GM19351 (cell line): ENCODE data around the gene EGLN3.

Experiments
- ATAC-seq: cut with Tn5 transposase; IDR thresholded peaks from one replicate; pipeline ENCODE4 v1.9.1; 2021; ENCODE audit warnings: mild to moderate bottlenecking, moderate library complexity; ENCODE audit not compliant: unreplicated experiment

EGLN3 gene

DNA sequence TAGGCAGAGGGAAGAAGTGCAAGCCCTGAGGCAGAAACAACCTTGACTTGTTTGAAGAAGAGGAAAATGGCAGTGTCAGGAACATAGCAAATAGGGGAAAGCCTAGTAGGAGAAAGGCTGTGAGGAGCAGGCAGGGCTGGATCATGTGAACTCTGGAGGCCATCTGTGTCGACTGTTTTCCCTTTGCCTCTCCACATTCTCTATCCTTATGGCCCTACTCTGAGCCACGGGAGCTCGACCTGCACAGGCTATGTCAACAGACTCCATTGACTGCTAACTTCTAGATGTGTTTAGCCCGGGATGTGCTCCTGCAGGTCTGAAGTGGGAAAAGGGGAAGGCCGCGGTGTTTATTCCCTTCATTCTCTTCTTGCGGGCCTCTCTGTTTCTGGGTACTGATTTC is 35.2 kb downstream of the EGLN3 start:
- ATAC-seq = no peak

DNA sequence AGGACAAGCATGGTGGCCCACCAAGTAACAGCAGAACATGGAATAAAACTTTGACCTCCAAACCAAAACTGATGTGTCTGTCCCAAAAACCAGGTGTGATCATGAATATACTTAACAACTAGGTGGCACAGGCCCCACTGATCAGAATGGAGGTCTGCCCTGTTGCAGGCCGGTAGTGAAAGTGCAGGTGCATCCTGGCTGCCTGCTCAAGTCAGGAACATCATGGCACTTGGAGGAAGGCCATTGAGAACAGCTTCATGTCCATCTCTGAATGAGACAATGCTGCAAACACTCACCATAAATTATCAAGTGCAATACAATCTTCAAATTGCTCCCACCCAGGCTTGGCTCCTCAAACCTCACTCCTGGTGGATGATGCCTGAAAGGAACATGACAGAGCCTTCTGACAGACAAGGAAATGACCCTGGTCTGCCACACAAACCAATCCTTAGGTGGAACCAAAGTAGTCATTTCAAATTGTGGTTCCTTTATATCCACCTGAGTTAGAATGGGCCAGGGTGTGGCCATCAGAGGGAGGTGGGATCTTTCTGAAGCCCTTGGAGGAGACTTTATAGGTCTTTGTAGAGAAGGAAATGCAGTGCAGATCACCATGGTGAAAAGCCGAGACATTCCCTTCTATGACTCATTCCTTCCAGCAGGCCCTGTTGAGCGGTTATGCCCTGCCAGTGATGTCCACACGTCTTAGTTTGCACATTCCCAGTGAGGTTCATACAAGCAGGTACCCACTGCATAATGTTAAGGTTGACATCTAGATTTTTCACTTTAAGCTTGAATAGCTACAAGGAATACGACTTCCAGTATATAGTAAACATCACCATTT is 36.0 kb downstream of the EGLN3 start:
- no peak for ATAC-seq

DNA sequence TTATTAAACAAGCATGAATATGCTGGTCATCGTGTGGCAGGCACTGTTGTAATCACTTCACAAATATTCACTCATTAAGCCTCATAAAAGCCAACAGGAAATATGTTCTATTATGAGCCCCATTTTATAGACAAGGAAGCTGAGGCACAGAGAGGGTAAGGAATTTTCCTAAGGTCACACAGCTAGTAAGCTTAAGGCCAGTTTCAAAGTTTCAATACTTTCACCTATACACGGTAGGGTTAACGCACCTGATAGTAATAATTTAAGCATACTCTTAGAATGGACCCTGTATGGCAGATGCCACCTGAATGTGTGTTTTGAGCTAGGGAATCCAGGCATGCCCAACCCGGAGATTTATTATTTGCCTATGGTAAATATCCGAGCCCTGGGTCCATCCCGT is 39.8 kb downstream of the EGLN3 start:
- no peak for ATAC-seq

DNA sequence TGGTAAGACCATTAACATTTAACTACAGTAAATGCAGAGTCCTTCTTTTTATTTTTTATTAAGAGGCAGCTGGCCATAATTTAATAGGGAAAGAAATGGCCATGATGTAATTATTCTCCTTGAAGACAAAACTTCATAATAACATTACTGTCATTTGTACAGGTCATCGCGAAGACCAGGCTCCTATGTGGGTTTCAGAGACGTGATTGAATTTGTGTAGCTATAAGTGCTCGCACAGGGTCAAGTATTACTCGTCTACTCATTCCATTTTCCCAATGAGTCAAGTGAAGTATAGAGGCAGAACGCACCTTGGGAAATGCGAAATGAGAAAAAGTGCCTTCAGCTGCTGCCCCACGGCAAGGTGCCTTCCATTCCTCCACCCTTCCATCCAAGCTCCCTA is 40.4 kb downstream of the EGLN3 start:
- ATAC-seq = no peak

DNA sequence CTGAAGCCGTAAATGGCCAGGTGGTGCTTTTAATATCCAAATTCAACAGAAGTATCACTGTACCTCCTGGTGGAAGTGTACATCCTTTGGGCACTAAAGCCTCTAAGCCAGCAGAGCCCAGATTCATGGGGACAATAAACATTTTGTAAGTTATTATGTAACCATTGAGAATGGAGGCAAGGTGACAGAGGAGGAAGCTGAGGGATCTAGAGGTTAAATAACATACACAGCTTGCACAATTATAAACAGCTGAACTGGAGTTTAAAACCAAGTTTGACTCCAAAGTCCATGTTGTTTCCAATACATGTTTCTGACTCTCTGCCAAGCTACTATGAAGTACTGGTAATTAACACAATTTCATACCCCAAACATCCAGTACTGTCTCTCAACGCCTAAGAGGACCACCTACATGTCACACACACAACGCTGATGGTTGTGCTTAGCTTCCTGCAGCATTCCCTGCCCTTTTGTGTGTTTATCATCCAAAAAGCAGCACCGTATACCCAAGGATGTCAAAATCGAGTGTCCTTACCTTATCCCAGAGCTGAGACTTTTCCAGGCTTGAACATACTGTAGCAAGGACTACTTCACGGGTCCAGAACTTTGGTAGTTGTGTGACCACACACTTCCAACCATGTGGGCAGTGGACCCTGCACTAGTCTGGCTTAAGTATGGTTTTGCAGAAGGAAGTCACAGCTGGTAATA is 41.3 kb downstream of the EGLN3 start:
- ATAC-seq = no peak

DNA sequence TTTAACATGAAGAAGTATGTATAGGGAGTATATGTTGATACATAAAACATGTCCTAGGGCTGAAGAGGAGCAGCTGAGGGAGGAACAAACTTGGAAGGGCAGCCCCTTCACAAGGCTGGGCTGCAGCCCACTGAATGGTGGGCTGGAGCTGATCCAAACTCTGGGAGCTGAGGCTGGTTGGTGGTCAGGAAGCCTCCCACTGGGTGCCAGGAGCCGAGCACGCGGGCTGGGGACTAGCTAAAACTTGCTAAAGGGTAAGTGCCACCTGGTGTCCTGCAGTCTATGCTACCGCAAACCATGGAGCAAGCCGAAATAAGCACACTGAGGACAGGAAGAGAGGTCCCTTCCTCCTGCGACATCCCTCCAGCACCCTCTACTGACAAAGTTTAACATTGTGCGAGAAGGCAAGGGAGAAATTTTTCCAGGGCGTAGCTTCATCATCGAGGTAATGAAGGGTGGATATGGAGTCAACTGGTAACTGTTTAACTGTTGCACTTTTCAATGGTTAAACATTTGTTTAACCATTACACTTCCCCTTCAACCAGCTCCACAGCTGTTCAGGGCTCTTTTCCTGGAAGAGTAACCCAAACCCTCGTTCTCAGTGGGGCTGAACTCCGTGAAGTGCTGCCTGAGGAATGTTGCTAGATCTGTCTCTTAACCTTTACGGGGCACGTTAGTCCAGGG is 42.2 kb downstream of the EGLN3 start:
- ATAC-seq = no peak

DNA sequence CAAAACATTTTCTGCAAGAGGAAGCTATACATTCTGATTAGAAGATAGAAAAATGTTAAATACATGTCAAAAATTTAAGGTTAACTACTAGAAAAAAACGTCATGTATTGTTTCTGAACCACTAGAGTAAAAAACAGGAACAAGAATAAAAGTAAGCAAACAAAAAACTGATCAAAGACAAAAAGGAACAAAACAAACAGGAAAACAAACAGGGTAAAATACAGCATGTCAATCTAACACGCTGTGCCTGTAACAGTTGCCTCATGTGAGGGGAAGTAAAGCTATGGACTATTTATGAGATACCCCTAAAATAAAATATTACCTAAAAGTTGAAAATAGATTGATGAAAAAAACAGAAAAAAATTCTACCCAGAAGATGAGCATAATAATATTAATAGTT is 43.9 kb downstream of the EGLN3 start:
- ATAC-seq = no peak

DNA sequence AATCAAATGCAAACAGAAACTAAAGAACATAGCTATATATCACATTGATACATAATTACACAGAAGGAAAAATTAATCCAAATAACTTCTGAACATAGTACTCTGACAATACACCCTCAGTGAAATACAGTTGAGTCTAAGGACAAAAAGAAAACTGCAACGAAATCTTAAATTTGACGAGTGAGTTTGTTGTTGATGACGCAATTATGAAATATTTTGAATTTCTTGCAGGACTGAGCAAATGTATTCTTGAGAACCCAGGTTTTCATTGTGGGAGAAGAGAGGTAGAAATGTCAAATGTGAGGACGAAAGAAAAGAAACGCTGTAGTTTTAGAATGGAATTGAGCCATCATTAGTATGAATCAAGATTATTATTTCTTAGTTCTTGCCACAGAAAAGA is 46.3 kb downstream of the EGLN3 start:
- ATAC-seq = no peak

DNA sequence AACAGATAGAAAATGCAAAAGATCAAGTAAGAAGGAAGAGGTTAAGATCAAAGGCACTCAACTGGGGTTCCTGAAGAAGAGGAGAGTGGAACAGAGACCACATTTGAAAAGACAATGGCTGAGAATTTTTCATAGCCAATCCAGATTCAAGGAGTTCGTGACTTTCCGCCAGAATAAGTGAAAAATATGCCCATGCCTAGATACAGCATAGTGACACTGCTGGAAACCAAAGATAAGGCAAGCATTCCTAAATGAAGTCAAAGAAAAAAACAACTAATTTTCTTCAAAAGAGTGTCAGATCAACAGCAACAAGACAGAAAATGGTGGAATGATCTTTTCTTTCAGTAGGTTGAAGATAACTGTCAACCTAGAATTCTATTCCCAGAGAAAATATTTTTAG is 47.5 kb downstream of the EGLN3 start:
- no peak for ATAC-seq

DNA sequence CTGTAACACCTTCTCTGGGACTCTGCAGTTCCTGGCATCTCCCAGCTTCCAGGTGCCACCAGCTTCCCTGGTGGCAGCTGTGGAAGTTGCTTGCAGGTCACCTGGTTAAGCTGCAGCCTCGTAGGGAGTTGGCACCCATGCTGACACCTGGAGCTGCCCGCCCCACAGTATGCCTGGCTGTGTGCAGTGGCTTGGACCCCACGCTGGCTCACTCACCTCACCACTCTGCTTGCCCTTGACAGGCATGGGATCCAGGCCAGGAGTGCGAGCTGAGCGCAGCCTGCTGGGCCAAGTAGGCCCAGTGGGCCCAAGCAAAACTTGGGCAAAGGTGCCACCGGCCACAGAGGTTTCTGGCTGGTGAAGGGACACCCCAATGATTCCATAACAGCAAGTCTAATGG is 48.5 kb downstream of the EGLN3 start:
- ATAC-seq = no peak

DNA sequence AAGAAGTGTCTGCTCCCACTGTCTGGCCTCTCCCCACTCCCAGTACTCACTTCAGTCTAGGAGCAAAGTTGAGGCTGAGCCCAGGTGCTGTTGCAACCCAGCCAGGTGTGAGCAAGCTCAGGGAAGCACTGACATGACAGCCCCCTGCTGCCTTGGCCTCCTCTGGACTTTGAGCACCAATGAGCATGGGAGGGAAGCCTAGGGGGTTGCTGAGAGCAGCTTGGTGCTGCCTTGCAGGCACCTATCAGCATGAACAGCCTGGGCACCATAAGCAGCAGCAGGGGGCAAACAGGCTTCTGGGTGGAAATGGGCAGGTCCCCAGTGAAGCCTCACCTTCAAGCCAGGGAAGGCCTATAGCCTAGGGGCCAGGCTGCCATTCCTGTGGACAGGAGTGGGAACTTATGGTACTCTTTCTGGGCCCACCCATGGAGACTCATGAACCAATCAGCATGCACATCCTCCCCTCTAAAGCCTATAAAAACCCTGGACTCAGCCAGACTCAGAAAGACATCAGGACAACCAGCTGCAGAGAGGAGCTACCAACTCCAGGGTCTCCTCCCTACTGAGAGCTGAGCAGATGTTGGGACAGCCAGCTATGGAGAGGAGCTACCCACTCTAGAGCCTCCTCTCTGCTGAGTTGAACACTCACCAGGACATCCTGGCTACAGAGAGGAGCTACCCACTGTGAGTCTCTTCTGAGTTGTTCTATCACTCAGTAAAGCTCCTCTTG is 49.3 kb downstream of the EGLN3 start:
- no peak for ATAC-seq

DNA sequence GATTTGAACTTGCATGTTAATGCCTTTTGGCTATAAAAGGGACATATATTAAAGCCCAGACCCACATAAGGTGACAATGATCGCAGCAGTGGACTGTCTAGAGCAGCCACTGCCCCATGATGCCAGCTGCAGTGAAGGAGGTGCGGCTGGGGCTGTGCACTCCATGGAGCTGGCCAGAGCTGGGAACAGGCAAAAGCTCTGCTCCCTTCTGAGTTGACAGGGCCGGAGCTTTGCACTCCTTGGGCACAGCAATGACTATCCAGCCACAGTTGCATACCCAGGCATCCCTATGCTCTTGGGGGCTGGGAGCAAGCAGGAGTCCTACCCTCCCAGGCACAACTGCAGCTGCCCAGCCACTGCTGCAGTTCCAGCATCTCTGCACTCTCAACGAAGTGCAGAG is 50.2 kb downstream of the EGLN3 start:
- no peak for ATAC-seq

DNA sequence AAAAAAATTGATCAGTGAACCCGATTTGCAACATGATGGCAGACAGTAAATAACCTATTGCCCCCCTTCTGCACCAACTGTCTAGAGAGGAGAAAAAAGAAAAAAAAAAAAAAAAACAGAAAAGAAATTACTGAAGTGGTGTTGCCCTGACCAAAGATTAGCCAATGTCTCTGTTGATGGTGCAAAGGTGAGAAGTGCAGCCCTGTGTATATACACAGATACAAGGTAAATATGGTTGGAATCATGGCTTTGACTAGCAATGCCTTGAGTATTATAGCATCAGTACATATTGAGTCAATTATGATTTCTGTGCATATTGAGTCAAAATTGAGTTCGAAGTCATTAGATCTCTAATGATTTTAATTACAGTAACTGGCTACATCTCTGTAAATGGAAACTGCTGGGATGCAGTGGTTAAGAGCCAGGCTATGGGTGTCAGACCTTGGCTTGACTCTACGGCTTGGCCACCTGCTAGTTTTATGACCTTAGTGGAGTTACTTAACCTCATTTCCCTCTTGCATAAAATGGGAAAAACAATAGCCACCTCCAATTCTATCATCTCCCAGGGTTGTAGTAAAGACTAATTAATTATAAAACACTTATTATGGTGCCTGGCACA is 51.0 kb downstream of the EGLN3 start:
- no peak for ATAC-seq

DNA sequence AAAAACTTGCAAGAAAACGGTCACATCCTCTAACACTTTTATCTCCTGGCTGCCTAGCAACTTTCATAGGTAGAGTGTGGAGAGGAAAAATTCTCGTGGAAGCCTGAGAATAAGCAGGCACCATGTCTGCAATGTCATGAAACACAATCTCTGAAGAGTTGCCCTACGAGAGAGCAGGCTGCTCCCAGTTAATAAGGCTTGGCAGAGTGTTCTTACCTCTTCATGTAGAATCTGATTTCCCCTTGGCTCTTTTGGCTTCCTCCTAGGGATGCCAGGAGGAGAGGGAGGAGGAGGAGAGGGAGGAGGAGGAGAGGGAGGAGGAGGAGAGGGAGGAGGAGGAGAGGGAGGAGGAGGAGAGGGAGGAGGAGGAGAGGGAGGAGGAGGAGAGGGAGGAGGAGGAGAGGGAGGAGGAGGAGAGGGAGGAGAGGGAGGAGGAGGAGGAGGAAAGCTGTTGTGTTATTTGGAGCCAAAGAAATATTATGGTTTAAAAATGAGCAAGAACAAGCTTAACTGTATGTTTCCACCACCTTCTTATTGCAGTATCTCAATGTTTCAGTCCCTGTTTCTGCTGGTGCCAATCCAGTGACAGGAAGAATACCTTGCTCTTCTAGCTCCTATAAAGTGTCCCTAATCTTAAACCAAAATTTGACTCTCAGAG is 52.9 kb downstream of the EGLN3 start:
- ATAC-seq = no peak

DNA sequence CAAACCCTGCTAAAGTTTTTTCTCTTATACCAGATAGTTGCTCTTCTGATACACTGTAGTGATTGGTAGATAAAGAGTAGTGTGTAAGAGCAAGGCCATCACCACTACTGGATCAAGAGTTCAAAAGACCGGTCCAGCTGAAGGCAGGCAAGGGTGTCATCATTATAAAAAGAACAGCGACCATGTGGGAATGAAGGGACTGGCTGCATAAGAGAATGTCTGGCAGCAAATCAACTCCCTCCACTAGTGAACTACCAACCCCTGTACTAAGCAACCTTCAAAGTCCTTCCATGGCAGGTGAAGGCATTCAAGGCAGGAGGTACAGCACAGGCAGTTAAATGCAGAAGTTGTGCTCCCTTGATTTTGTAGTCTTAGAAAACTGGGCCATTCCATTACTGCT is 53.5 kb downstream of the EGLN3 start:
- ATAC-seq = no peak

DNA sequence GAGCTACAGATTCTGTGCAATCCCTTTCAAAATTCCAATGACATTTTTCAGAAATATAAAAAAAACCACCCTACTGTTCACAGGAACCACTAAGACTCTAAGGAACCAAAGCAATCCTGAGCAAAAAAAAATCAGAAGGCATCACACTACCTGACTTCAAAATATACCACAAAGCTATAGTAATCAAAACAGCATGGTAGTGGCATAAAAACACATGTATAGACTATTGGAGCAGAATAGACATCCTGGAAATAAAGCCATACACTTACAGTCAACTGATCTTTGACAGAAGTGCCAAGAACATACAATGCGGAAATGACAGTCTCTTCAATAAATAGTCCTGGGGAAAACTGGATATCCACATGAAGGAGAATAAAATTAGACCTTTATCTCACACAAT is 56.5 kb downstream of the EGLN3 start:
- no peak for ATAC-seq

DNA sequence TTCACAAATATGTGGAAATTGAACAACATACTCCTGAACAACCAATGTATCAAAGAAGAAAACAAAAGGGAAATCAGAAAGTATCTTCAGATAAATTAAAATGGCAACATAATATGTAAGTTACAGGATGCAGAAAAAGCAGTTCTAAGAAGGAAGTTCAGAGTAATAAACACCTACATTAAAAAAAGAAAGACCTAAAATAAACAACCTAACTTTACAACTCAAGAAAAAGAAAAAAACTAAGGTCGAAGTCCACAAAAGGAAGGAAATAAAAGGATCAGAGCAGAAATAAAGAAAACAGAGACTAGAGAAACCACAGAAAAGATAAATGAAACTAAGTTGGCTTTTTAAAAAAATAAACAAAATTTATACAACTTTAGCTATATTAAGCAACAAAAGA is 59.2 kb downstream of the EGLN3 start:
- ATAC-seq = no peak

DNA sequence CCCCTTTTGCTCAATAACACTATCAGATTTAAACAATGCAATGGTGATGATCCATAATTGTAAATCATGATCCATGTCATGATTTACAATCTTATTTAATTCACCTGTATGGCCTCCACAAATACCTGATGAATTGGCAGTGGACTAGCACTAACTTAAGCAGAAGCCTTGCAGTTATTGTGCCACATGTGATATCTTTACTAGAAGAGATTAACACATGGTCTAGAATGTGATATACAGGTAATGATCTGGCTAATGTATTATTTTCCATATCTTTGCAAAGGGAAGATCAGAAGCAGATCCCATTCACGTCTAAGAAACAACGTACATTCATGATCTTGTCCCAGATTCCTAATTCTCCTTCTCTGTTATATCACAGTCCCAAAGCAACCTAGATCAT is 66.0 kb downstream of the EGLN3 start:
- ATAC-seq = no peak

DNA sequence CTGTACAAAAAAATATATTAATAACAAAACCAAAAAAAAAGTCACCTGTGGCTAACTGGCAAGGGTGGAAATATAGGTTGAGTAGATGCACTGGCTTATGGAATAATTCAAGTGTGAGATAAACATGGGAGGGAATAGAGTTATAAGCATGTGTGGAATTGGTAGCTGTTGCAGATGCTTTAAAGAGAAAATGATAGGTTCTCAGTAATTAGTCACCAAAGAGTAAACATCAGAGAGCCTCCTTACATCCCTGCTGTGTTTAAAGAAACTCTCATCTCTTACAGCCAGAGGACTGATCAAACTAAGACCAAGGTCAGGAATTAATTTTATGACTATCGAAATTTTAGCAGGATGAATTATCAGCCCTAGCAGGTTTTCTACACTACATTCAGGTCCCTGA is 70.5 kb downstream of the EGLN3 start:
- no peak for ATAC-seq

DNA sequence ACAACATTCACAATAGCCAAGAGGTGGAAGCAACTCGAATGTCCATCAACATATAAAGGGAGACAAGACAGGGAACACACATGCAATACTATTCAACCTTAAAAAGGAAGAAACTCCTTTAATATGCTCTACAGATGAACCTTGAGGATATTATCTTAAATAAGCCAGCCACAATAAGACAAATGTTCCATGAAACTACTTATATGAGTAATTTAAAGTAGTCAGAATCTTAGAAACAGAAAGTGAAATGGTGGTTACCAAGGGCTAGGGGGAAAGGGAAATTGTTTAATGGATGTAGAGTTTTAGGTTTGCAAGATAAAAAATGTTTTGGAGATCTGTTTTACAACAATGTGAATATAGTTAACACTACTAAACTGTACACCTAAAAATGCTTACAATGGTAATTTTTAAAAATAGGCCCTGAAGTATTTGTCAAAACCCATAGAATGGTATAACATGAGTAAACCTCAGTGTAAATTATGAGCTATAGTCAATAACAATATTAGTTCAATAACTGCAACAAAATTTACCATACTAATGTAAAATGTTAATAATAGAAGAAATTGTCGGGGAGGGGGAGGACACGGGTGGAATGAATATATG is 71.1 kb downstream of the EGLN3 start:
- ATAC-seq = no peak
